Caki2 (cell line): Measurements from ENCODE around the gene ATF6. TPM values are rescaled to one million over a fixed set of nuclear protein-coding genes. Genes with fewer than 3 reads are reported as not detected.

ENCODE experiments used
- total RNA-seq: library from RNA; depleted of rRNA; stranded (reverse); fragments of >200 nt; shearing (Covaris generic); gene quantifications from 2 replicates; pipeline ENCODE4 v1.2.3, GENCODE V29; 2014; ENCODE audit warnings: low replicate concordance; rRNA removed

ATF6 gene
- total RNA-seq, 1 experiment from 2014 or later, result 13.5 TPM

Other genes with a start within 250 kb of the ATF6 start
- 0.09 and 0.61 TPM in 2 replicates for gene HSPA6, start 241.8 kb upstream of the ATF6 start, total RNA-seq
- not detected in 2 replicates for gene FCGR3A, start 216.5 kb upstream of the ATF6 start, total RNA-seq
- not detected in 2 replicates for gene FCGR3B, start 135.1 kb upstream of the ATF6 start, total RNA-seq
- not detected in 2 replicates for gene FCGR2B, start 103.2 kb upstream of the ATF6 start, total RNA-seq
- not detected in 2 replicates for gene FCRLA, start 59.1 kb upstream of the ATF6 start, total RNA-seq
- gene FCRLB, start 44.8 kb upstream of the ATF6 start, total RNA-seq, result 3.2 and 5.3 TPM in 2 replicates
- gene DUSP12, start 16.5 kb upstream of the ATF6 start, total RNA-seq, result 20.4 and 36.9 TPM in 2 replicates